H1 (cell line): ENCODE measurements around the gene ERLEC1. TPM values are rescaled to one million over a fixed set of nuclear protein-coding genes. Genes with fewer than 3 reads are reported as not detected.

ENCODE experiments used
- CHD7 ChIP-seq: fragments of 300-600 bp; sonication (generic); IDR thresholded peaks from 2 replicates; pipeline ENCODE4 v1.7.1; 2012; ENCODE audit warnings: low read length, moderate library complexity, mild to moderate bottlenecking, inconsistent platforms; ENCODE audit not compliant: insufficient replicate concordance
- CTBP2 ChIP-seq: IDR thresholded peaks from 2 replicates; pipeline ENCODE4 v1.7.0; 2011; ENCODE audit warnings: borderline replicate concordance, mild to moderate bottlenecking, moderate library complexity, mixed read lengths, low read length; ENCODE audit not compliant: insufficient read depth, insufficient read length
- KDM1A ChIP-seq: fragments of 200-600, 300-600 bp; sonication (generic); IDR thresholded peaks from 2 replicates; pipeline ENCODE4 v1.7.1; 2016; ENCODE audit warnings: mild to moderate bottlenecking, low read length, borderline replicate concordance
- SIN3A ChIP-seq, 2 experiments: IDR thresholded peaks in 1 of 2; conservative IDR thresholded peaks in 1 of 2; 2 replicates each; pipeline ENCODE4 v1.6.1; 2011 to 2012; ENCODE audit warnings: low read length in 2 of 2, improper control_type of control experiment in 1 of 2, low read depth in 1 of 2, mild to moderate bottlenecking in 1 of 2
- SRF ChIP-seq: IDR thresholded peaks from 2 replicates; pipeline ENCODE4 v1.6.1; 2011; ENCODE audit warnings: mild to moderate bottlenecking, low read depth, low read length, moderate library complexity
- TAF1 ChIP-seq: IDR thresholded peaks from 2 replicates; pipeline ENCODE4 v1.6.1; 2011; ENCODE audit warnings: mild to moderate bottlenecking, low read depth, low read length
- polyA plus RNA-seq, 7 experiments: library from polyadenylated mRNA; depleted of rRNA in 3 of 7; stranded (reverse) in 5 of 7; unstranded in 2 of 7; fragments of >200 nt in 5 of 7; fragments of 200-250 nt in 2 of 7; gene quantifications; 1 replicate in 5 of 7; 2 replicates in 1 of 7; 4 replicates in 1 of 7; pipeline versions ENCODE4 v1.2.1 to v1.2.3, GENCODE V29; 2011 to 2013; ENCODE audit warnings: missing spikeins in 2 of 7, mixed read lengths in 2 of 7
- total RNA-seq: library from RNA; stranded (reverse); fragmentation: NEBNext Ultra II Directional; extraction: Animal tissue kit (Norgen Biotek cat#: 25700); gene quantifications from 2 replicates; pipeline ENCODE4 v1.2.1, GENCODE V29; 2021
- TF ChIP-seq, protein P1 (sequence below): IDR thresholded peaks from 2 replicates; pipeline ENCODE4 v1.6.1; 2011; ENCODE audit warnings: low read depth, mild to moderate bottlenecking, low read length; ENCODE audit not compliant: insufficient read depth
- TF ChIP-seq, protein P2 (sequence below): IDR thresholded peaks from 2 replicates; pipeline ENCODE4 v1.6.1; 2011; ENCODE audit warnings: low read length, improper control_type of control experiment

Gene ERLEC1
- total and polyA plus RNA-seq, 2 of the 8 experiments (the other 6 are each of a cell fraction or from before 2014, with no cell fraction given) = 12.9 to 26.7 TPM

- no peak for TF ChIP-seq TAF1
- TF ChIP-seq, protein P1, sequence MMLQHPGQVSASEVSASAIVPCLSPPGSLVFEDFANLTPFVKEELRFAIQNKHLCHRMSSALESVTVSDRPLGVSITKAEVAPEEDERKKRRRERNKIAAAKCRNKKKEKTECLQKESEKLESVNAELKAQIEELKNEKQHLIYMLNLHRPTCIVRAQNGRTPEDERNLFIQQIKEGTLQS = no peak
- no peak for TF ChIP-seq CHD7
- no peak for TF ChIP-seq SIN3A (conservative IDR thresholded peaks at IDR 0.05 in 1 of 2, IDR thresholded peaks at IDR 0.05 in 1 of 2; ENCODE audit: low read depth in 1 of 2, low read length in 2 of 2)
- no peak for TF ChIP-seq CTBP2
- TF ChIP-seq, protein P2, sequence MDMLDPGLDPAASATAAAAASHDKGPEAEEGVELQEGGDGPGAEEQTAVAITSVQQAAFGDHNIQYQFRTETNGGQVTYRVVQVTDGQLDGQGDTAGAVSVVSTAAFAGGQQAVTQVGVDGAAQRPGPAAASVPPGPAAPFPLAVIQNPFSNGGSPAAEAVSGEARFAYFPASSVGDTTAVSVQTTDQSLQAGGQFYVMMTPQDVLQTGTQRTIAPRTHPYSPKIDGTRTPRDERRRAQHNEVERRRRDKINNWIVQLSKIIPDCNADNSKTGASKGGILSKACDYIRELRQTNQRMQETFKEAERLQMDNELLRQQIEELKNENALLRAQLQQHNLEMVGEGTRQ = no peak
- no peak for TF ChIP-seq KDM1A
- TF ChIP-seq SRF = no peak
These were observed 76.8 kb downstream of the ERLEC1 start (continued) for GRCh38 chr2:53863538-53864227.
